K562 (cell line): ENCODE results near the gene TARS1. TPM values are rescaled to one million over a fixed set of nuclear protein-coding genes. Genes with fewer than 3 reads are reported as not detected.

Experiments
- ATAC-seq: fragments of 200-7000 bp; cut with Tn5 transposase; 3 replicates; pipeline ENCODE4 v1.9.1; 2020; ENCODE audit warnings: moderate library complexity
- BruUV-seq: library from RNA; stranded (reverse); fragments of 400-500 nt; replicated peaks from 2 replicates; lab custom pipeline; 2021; lab: Mats Ljungman, UMichigan
- CTCF ChIA-PET: fragments of 300-600 bp; formaldehyde crosslinking; extraction: SDS; loops from one replicate; lab custom pipeline; 2021; ENCODE audit warnings: low intra/inter-chr PET ratio; lab: Yijun Ruan, JAX
- POLR2A ChIA-PET: fragments of 300-600, 350-650 bp; sonication (Branson Sonifier 250); formaldehyde crosslinking; extraction: SDS; loops from one replicate; lab custom pipeline; 2021; ENCODE audit warnings: antibody characterized with exemption, inconsistent platforms; lab: Yijun Ruan, JAX
- DNase-seq, 4 experiments: peaks; one replicate each; pipeline versions ENCODE4 v3.0.0 to v3.0.0-alpha.2; 2011 to 2018; ENCODE audit warnings: low spot score in 3 of 4, mixed read lengths in 3 of 4; ENCODE audit errors: extremely low read depth in 1 of 4
- FAIRE-seq: peaks from 2 replicates; lab custom pipeline; 2011; peaks lifted over from hg19 to GRCh38; lab: Jason Lieb, UNC
- H2AFZ ChIP-seq: 2 replicates; pipeline ENCODE4 v1.6.0; 2011; ENCODE audit warnings: low read depth, low read length, control low read depth, inconsistent platforms
- H3K27ac ChIP-seq: fragments of 200-600 bp; 3 replicates; pipeline ENCODE4 v1.8.0; 2011; ENCODE audit warnings: low read depth, mild to moderate bottlenecking, control low read depth, inconsistent platforms, low read length, moderate library complexity, mixed read lengths; ENCODE audit errors: extremely low read depth
- H3K27me3 ChIP-seq, 2 experiments: fragments of 300-600 bp in 1 of 2; 2 replicates in 1 of 2; 3 replicates in 1 of 2; pipeline versions ENCODE4 v1.6.0 to v1.8.0; 2011; ENCODE audit warnings: inconsistent platforms in 2 of 2, low read length in 2 of 2, mild to moderate bottlenecking in 1 of 2, mixed read lengths in 1 of 2, moderate library complexity in 1 of 2; ENCODE audit not compliant: control insufficient read depth in 2 of 2, insufficient read depth in 2 of 2
- H3K36me3 ChIP-seq: fragments of 300-600 bp; 3 replicates; pipeline ENCODE4 v1.8.0; 2011; ENCODE audit warnings: mild to moderate bottlenecking, low read length, inconsistent platforms; ENCODE audit not compliant: control insufficient read depth, insufficient read depth
- H3K4me1 ChIP-seq, 2 experiments: fragments of 200-600 bp in 1 of 2; replicated peaks in 1 of 2; 2 replicates in 1 of 2; 3 replicates in 1 of 2; pipeline versions ENCODE4 v1.5.1 to v1.8.0; 2011; ENCODE audit warnings: inconsistent platforms in 2 of 2, low read length in 2 of 2, mild to moderate bottlenecking in 1 of 2, mixed read lengths in 1 of 2, moderate library complexity in 1 of 2; ENCODE audit not compliant: control insufficient read depth in 2 of 2, insufficient read depth in 2 of 2
- H3K4me2 ChIP-seq: 2 replicates; pipeline ENCODE4 v1.6.1; 2011; ENCODE audit warnings: low read length, control low read depth, inconsistent platforms, mixed read lengths; ENCODE audit not compliant: insufficient read depth
- H3K4me3 ChIP-seq: fragments of 200-600 bp; sonication (generic), shearing (Covaris generic); 2 replicates; pipeline ENCODE4 v1.5.1; 2016; ENCODE audit warnings: control low read depth, inconsistent platforms
- H3K79me2 ChIP-seq: fragments of 200-600 bp; 3 replicates; pipeline ENCODE4 v1.8.0; 2011; ENCODE audit warnings: low read length, inconsistent platforms; ENCODE audit not compliant: control insufficient read depth, insufficient read depth
- H3K9ac ChIP-seq, 2 experiments: 2 replicates each; pipeline versions ENCODE4 v1.6.0 to v1.6.1; 2011; ENCODE audit warnings: low read depth in 2 of 2, low read length in 2 of 2, control low read depth in 1 of 2, inconsistent platforms in 1 of 2, mild to moderate bottlenecking in 1 of 2, mixed read lengths in 1 of 2; ENCODE audit not compliant: insufficient read depth in 1 of 2
- H3K9me1 ChIP-seq: one replicate; pipeline ENCODE4 v1.6.0; 2011; ENCODE audit warnings: inconsistent platforms, mild to moderate bottlenecking, low read length, moderate library complexity; ENCODE audit not compliant: control insufficient read depth, insufficient read depth
- H3K9me3 ChIP-seq: replicated peaks from 2 replicates; pipeline ENCODE4 v1.5.1; 2011; ENCODE audit warnings: low read depth, low read length, inconsistent platforms; ENCODE audit not compliant: control insufficient read depth, insufficient read depth
- H4K20me1 ChIP-seq: replicated peaks from 2 replicates; pipeline ENCODE4 v1.6.1; 2011; ENCODE audit warnings: low read length, inconsistent platforms, mixed read lengths; ENCODE audit not compliant: control insufficient read depth, insufficient read depth
- ATF7 ChIP-seq: fragments of 450-650 bp; IDR thresholded peaks from 2 replicates; pipeline ENCODE4 v1.7.1; 2014; ENCODE audit warnings: mild to moderate bottlenecking, moderate library complexity
- BRD4 ChIP-seq: fragments of 200-600 bp; sonication (generic); IDR thresholded peaks from 2 replicates; pipeline ENCODE4 v1.6.1; 2017; ENCODE audit warnings: inconsistent platforms
- ETV6 ChIP-seq, 3 experiments: fragments of 150-350 bp in 1 of 3; sonication (generic) in 1 of 3; formaldehyde crosslinking in 1 of 3; IDR thresholded peaks; 2 replicates each; pipeline versions ENCODE4 v1.6.1 to v1.8.0; 2014 to 2022; ENCODE audit warnings: borderline replicate concordance in 2 of 3, low read depth in 2 of 3, antibody characterized with exemption in 1 of 3, low read length in 1 of 3, mild to moderate bottlenecking in 1 of 3, missing genetic modification reagents in 1 of 3
- NR4A1 ChIP-seq, 2 experiments: fragments of 250-450 bp in 1 of 2; fragments of 450-650 bp in 1 of 2; sonication (Bioruptor Pico) in 1 of 2; IDR thresholded peaks; 2 replicates each; pipeline versions ENCODE4 v1.4.0 to v1.6.1; 2016 to 2020; ENCODE audit warnings: mild to moderate bottlenecking in 2 of 2, missing compliant biosample characterization in 1 of 2, missing genetic modification characterization in 1 of 2, moderate library complexity in 1 of 2
- PRDM10 ChIP-seq: fragments of 450-650 bp; IDR thresholded peaks from 2 replicates; pipeline ENCODE4 v1.6.1; 2018; ENCODE audit not compliant: partially characterized antibody
- in situ Hi-C: fragments of 300-500 bp; cut with MboI; formaldehyde crosslinking; loops from 4 replicates; pipeline ENCODE4 v1.15.0; 2018; ENCODE audit warnings: inconsistent platforms, mixed read lengths
- intact Hi-C: fragments of 100-400 bp; cut with micrococcal nuclease; formaldehyde crosslinking; loops from 2 replicates; pipeline ENCODE4 v1.14.2; 2022
- polyA plus RNA-seq, 8 experiments: library from polyadenylated mRNA; depleted of rRNA in 4 of 8; stranded (reverse) in 5 of 8; unstranded in 3 of 8; fragments of >200 nt; fragmentation: Nextera tagmentation in 2 of 8; fragmentation: Illumina TruSeq in 1 of 8; extraction: Ambion mirVana in 2 of 8; extraction: Trizol in 1 of 8; gene quantifications; 2 replicates each; pipeline versions ENCODE4 v1.2.1 to v1.2.3, GENCODE V29; 2011 to 2014; ENCODE audit warnings: inconsistent platforms in 1 of 8, missing spikeins in 1 of 8
- total RNA-seq, 7 experiments: library from RNA; depleted of rRNA in 6 of 7; stranded (reverse); fragments of >200 nt in 6 of 7; fragmentation: Illumina TruSeq in 2 of 7; extraction: Trizol in 2 of 7; gene quantifications; 2 replicates each; pipeline versions ENCODE4 v1.2.1 to v1.2.3, GENCODE V29; 2011 to 2021; ENCODE audit warnings: low replicate concordance in 1 of 7
- TF ChIP-seq, protein P1 (sequence below): fragments of 200-600 bp; sonication (generic); IDR thresholded peaks from one replicate; pipeline ENCODE4 v1.6.1; 2012; ENCODE audit warnings: mild to moderate bottlenecking, low read depth, low read length, inconsistent platforms

TARS1 gene
- total and polyA plus RNA-seq, 9 of the 15 experiments (the other 6 are each of a cell fraction or from before 2014, with no cell fraction given) = 263 to 518 (median 439) TPM

DNA sequence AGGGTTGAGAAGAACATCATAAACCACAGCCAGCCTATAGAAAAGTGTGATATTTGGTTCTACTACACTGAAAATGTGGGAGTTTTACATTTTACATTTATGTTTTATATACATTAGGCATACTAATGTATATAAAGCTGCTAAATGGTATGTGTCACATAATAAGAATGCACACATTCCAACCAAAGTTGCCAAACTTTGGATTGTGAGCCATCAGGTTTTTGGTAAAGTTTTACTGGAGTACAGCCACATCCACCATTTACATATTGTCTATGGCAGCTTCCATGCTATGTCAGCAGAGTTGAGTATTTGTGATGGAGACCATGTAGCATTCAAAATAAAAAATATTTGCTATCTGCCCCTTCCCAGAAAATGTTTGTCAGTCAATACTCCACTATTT, 23.1 kb upstream of the TARS1 start:
- POLR2A ChIA-PET = no interaction called here
- Histone ChIP-seq H2AFZ (no peak overlapping the region), H3K9ac (no peak overlapping the region), H3K9me3 (no peaks in the 10 kb centered on the region), H3K79me2 (no peaks in the 10 kb centered on the region), H3K36me3 (no peaks in the 10 kb centered on the region), H3K9me1 (no peaks in the 10 kb centered on the region), H4K20me1 (no peaks in the 10 kb centered on the region), H3K27me3 (peaks cover 0 to 3% of the 10 kb centered on the region in 2 experiments; a peak in 2 of 5 replicates), H3K27ac (no peak overlapping the region), H3K4me2 (no peak overlapping the region), H3K4me1 (no peaks in the 10 kb centered on the region), H3K4me3 (no peak overlapping the region)
- CTCF ChIA-PET = no interaction called here
- ATAC-seq (no peak), FAIRE-seq (no peak), DNase-seq (no peak)
- BruUV-seq = no TSS peak
- intact Hi-C loops = loop anchor here (10.0 kb wide), 1 partner anchor 793 kb away; no protein-coding TSS in a partner anchor
- in situ Hi-C loops = no loop called here
- TF ChIP-seq, protein P1, sequence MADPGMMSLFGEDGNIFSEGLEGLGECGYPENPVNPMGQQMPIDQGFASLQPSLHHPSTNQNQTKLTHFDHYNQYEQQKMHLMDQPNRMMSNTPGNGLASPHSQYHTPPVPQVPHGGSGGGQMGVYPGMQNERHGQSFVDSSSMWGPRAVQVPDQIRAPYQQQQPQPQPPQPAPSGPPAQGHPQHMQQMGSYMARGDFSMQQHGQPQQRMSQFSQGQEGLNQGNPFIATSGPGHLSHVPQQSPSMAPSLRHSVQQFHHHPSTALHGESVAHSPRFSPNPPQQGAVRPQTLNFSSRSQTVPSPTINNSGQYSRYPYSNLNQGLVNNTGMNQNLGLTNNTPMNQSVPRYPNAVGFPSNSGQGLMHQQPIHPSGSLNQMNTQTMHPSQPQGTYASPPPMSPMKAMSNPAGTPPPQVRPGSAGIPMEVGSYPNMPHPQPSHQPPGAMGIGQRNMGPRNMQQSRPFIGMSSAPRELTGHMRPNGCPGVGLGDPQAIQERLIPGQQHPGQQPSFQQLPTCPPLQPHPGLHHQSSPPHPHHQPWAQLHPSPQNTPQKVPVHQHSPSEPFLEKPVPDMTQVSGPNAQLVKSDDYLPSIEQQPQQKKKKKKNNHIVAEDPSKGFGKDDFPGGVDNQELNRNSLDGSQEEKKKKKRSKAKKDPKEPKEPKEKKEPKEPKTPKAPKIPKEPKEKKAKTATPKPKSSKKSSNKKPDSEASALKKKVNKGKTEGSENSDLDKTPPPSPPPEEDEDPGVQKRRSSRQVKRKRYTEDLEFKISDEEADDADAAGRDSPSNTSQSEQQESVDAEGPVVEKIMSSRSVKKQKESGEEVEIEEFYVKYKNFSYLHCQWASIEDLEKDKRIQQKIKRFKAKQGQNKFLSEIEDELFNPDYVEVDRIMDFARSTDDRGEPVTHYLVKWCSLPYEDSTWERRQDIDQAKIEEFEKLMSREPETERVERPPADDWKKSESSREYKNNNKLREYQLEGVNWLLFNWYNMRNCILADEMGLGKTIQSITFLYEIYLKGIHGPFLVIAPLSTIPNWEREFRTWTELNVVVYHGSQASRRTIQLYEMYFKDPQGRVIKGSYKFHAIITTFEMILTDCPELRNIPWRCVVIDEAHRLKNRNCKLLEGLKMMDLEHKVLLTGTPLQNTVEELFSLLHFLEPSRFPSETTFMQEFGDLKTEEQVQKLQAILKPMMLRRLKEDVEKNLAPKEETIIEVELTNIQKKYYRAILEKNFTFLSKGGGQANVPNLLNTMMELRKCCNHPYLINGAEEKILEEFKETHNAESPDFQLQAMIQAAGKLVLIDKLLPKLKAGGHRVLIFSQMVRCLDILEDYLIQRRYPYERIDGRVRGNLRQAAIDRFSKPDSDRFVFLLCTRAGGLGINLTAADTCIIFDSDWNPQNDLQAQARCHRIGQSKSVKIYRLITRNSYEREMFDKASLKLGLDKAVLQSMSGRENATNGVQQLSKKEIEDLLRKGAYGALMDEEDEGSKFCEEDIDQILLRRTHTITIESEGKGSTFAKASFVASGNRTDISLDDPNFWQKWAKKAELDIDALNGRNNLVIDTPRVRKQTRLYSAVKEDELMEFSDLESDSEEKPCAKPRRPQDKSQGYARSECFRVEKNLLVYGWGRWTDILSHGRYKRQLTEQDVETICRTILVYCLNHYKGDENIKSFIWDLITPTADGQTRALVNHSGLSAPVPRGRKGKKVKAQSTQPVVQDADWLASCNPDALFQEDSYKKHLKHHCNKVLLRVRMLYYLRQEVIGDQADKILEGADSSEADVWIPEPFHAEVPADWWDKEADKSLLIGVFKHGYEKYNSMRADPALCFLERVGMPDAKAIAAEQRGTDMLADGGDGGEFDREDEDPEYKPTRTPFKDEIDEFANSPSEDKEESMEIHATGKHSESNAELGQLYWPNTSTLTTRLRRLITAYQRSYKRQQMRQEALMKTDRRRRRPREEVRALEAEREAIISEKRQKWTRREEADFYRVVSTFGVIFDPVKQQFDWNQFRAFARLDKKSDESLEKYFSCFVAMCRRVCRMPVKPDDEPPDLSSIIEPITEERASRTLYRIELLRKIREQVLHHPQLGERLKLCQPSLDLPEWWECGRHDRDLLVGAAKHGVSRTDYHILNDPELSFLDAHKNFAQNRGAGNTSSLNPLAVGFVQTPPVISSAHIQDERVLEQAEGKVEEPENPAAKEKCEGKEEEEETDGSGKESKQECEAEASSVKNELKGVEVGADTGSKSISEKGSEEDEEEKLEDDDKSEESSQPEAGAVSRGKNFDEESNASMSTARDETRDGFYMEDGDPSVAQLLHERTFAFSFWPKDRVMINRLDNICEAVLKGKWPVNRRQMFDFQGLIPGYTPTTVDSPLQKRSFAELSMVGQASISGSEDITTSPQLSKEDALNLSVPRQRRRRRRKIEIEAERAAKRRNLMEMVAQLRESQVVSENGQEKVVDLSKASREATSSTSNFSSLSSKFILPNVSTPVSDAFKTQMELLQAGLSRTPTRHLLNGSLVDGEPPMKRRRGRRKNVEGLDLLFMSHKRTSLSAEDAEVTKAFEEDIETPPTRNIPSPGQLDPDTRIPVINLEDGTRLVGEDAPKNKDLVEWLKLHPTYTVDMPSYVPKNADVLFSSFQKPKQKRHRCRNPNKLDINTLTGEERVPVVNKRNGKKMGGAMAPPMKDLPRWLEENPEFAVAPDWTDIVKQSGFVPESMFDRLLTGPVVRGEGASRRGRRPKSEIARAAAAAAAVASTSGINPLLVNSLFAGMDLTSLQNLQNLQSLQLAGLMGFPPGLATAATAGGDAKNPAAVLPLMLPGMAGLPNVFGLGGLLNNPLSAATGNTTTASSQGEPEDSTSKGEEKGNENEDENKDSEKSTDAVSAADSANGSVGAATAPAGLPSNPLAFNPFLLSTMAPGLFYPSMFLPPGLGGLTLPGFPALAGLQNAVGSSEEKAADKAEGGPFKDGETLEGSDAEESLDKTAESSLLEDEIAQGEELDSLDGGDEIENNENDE = no peak
- TF ChIP-seq PRDM10 = no peak
- TF ChIP-seq NR4A1 (CRISPR knock-in tag; IDR thresholded peaks at IDR 0.05) = no peak
- no peak for TF ChIP-seq NR4A1 (tag; IDR thresholded peaks at IDR 0.05)
- no peak for TF ChIP-seq BRD4
- no peak for TF ChIP-seq ETV6 (IDR thresholded peaks at IDR 0.05; ENCODE audit: borderline replicate concordance in 1 of 2, low read depth in 2 of 2, low read length in 1 of 2)
- no peak for TF ChIP-seq ETV6 (CRISPR knock-in tag; IDR thresholded peaks at IDR 0.05; ENCODE audit: borderline replicate concordance)
- TF ChIP-seq ATF7 = no peak
